ENCODE results near the gene SLC22A16.

GRCh38 chr6:110404607-110405006 lies 71.8 kb downstream of the SLC22A16 start:
- TF ChIP-seq CTCF (IDR thresholded peaks at IDR 0.05) (no peak), ZFX (IDR thresholded peaks at IDR 0.05; ENCODE audit: borderline replicate concordance) (no peak)

Measured in 22Rv1 (cell line).